Measurements from ENCODE around the gene BCAP31. TPM values are rescaled to one million over a fixed set of nuclear protein-coding genes. Genes with fewer than 3 reads are reported as not detected.

The BCAP31 gene
- total RNA-seq, 1 donor from 2014 or later, result 118 TPM

- Mint-ChIP-seq H3K36me3 (no peaks in the 10 kb centered on the region), H3K4me1 (peaks cover 3% of the 10 kb centered on the region), H3K27me3 (ENCODE audit: low read depth) (no peaks in the 10 kb centered on the region), H3K4me3 (no peak overlapping the region), H3K27ac (no peak overlapping the region), H3K9me3 (no peaks in the 10 kb centered on the region)
- no peak for TF ChIP-seq CTCF (IDR thresholded peaks at IDR 0.05; ENCODE audit: unreplicated experiment)
- DNase-seq (ENCODE audit: low spot score in 2 of 2, unreplicated experiment in 2 of 2), result no peak
Observed at GRCh38 chrX:153704021-153704526, 20.1 kb downstream of the BCAP31 start.

GRCh38 chrX:153703036-153703370, 21.2 kb downstream of the BCAP31 start:
- no peaks in the 10 kb centered on the region for H3K4me1 Mint-ChIP-seq
- no peak for DNase-seq (ENCODE audit: low spot score in 2 of 2, unreplicated experiment in 2 of 2)
- no peaks in the 10 kb centered on the region for H3K27me3 Mint-ChIP-seq (ENCODE audit: low read depth)
- H3K36me3 Mint-ChIP-seq, result peaks cover 4% of the 10 kb centered on the region
- no peak overlapping the region for H3K27ac Mint-ChIP-seq
- no peaks in the 10 kb centered on the region for H3K9me3 Mint-ChIP-seq
- no peak for TF ChIP-seq CTCF (IDR thresholded peaks at IDR 0.05; ENCODE audit: unreplicated experiment)
- no peak overlapping the region for H3K4me3 Mint-ChIP-seq

GRCh38 chrX:153702336-153703035, 21.7 kb downstream of the BCAP31 start:
- no peak for DNase-seq (ENCODE audit: low spot score in 2 of 2, unreplicated experiment in 2 of 2)
- peaks cover 4% of the 10 kb centered on the region for H3K9me3 Mint-ChIP-seq
- H3K36me3 Mint-ChIP-seq, result peaks cover 5% of the 10 kb centered on the region
- H3K4me1 Mint-ChIP-seq, result no peaks in the 10 kb centered on the region
- no peak for TF ChIP-seq CTCF (IDR thresholded peaks at IDR 0.05; ENCODE audit: unreplicated experiment)
- no peak overlapping the region for H3K27ac Mint-ChIP-seq
- no peaks in the 10 kb centered on the region for H3K27me3 Mint-ChIP-seq (ENCODE audit: low read depth)
- no peak overlapping the region for H3K4me3 Mint-ChIP-seq

GRCh38 chrX:153701706-153702105, 22.5 kb downstream of the BCAP31 start:
- no peak for DNase-seq (ENCODE audit: low spot score in 2 of 2, unreplicated experiment in 2 of 2)
- Mint-ChIP-seq H3K36me3 (peaks cover 10% of the 10 kb centered on the region), H3K27me3 (ENCODE audit: low read depth) (no peaks in the 10 kb centered on the region), H3K4me3 (no peak overlapping the region), H3K27ac (no peak overlapping the region), H3K4me1 (no peaks in the 10 kb centered on the region), H3K9me3 (peaks cover 7% of the 10 kb centered on the region)
- TF ChIP-seq CTCF (IDR thresholded peaks at IDR 0.05; ENCODE audit: unreplicated experiment), result no peak

- H3K9me3 Mint-ChIP-seq, result peaks cover 7% of the 10 kb centered on the region
- no peak for TF ChIP-seq CTCF (IDR thresholded peaks at IDR 0.05; ENCODE audit: unreplicated experiment)
- H3K27me3 Mint-ChIP-seq (ENCODE audit: low read depth), result no peaks in the 10 kb centered on the region
- H3K27ac Mint-ChIP-seq, result no peak overlapping the region
- no peaks in the 10 kb centered on the region for H3K4me1 Mint-ChIP-seq
- DNase-seq (ENCODE audit: low spot score in 2 of 2, unreplicated experiment in 2 of 2), result no peak
- H3K4me3 Mint-ChIP-seq, result no peak overlapping the region
- H3K36me3 Mint-ChIP-seq, result peaks cover 10% of the 10 kb centered on the region
Observed at GRCh38 chrX:153700967-153701366, 23.2 kb downstream of the BCAP31 start.
